Stimulated activated CD8-positive, alpha-beta memory T cell treated with anti-CD3 and anti-CD28 coated beads, Interleukin-12 subunit alpha, Interleukin-12 subunit beta, amount 100 ng/mL, for 1 hour (primary cell): Measurements from ENCODE around the gene RANBP10.
"Not testable (repeated sequence)": the region's sequence is repeated elsewhere in the genome, so short reads cannot be mapped to it uniquely, and the experiment has no call there.

Experiments used
- DNase-seq: peaks from one replicate; pipeline ENCODE4 v3.0.0-alpha.2; 2020; ENCODE audit warnings: low read depth

Gene RANBP10

GRCh38 chr16:67806428-67807147, at the start of gene RANBP10, which contains the start of gene TSNAXIP1:
Gene RANBP10 (minus strand): TSS chr16:67806560. CDS start chr16:67806536, 24 bp downstream.
Gene TSNAXIP1 (plus strand): TSS chr16:67806889. CDS start chr16:67807150, 261 bp downstream.
- DNase-seq: peak; percentile 92

GRCh38 chr16:67855789-67856188, 49.4 kb upstream of the RANBP10 start:
- DNase-seq: no peak

GRCh38 chr16:67853670-67854069, 47.3 kb upstream of the RANBP10 start:
- no peak for DNase-seq

- no peak for DNase-seq
Measured at GRCh38 chr16:67848118-67848517, 41.8 kb upstream of the RANBP10 start.

GRCh38 chr16:67847064-67847861, 40.9 kb upstream of the RANBP10 start, which contains the start of gene CENPT:
Gene CENPT (minus strand): TSS chr16:67847693. CDS start chr16:67833859, 13,834 bp downstream.
- DNase-seq: peak; percentile 40

GRCh38 chr16:67846320-67847063, 40.1 kb upstream of the RANBP10 start, which contains the start of gene NUTF2:
Gene NUTF2 (plus strand): TSS chr16:67846933. CDS start chr16:67865131, 18,198 bp downstream.
- peak; percentile 90 for DNase-seq

- DNase-seq: no peak
Measured at GRCh38 chr16:67846063-67846319, 39.6 kb upstream of the RANBP10 start.

GRCh38 chr16:67845291-67846062, 39.1 kb upstream of the RANBP10 start:
- DNase-seq: no peak

GRCh38 chr16:67844497-67844896, 38.1 kb upstream of the RANBP10 start:
- DNase-seq: no peak

GRCh38 chr16:67843343-67843765, 37.0 kb upstream of the RANBP10 start:
- DNase-seq: no peak

GRCh38 chr16:67842509-67843342, 36.4 kb upstream of the RANBP10 start:
- peak; percentile 30 for DNase-seq

GRCh38 chr16:67841816-67842508, 35.6 kb upstream of the RANBP10 start, which contains the start of gene THAP11:
Gene THAP11 (plus strand): TSS chr16:67842320. CDS start chr16:67842555, 235 bp downstream.
- DNase-seq: peak; percentile 90

GRCh38 chr16:67841198-67841815, 34.9 kb upstream of the RANBP10 start:
- DNase-seq: no peak

- no peak for DNase-seq
Measured at GRCh38 chr16:67837811-67838210, 31.5 kb upstream of the RANBP10 start.

- not testable (repeated sequence) for DNase-seq
Measured at GRCh38 chr16:67837190-67837589, 30.8 kb upstream of the RANBP10 start.

- no peak for DNase-seq
Measured at GRCh38 chr16:67834242-67834614, 27.9 kb upstream of the RANBP10 start.

- peak; percentile 86 for DNase-seq
Measured at GRCh38 chr16:67833415-67834241, 27.3 kb upstream of the RANBP10 start.

- DNase-seq: no peak
Measured at GRCh38 chr16:67833030-67833414, 26.7 kb upstream of the RANBP10 start.

GRCh38 chr16:67828651-67829050, 22.3 kb upstream of the RANBP10 start:
- no peak for DNase-seq
